Measurements from ENCODE around the gene SAMD3. TPM values are rescaled to one million over a fixed set of nuclear protein-coding genes. Genes with fewer than 3 reads are reported as not detected.
A peak's percentile ranks its signal among the peaks of the same experiment; 100 is the strongest.
"Not testable (repeated sequence)": the region's sequence is repeated elsewhere in the genome, so short reads cannot be mapped to it uniquely, and the experiment has no call there.

Gene SAMD3
- total RNA-seq, 6 experiments from 2014 or later: 0.95 to 2.3 (median 1.4) TPM

- Mint-ChIP-seq H3K27me3 (ENCODE audit: insufficient read depth) (peaks cover 2% of the 10 kb centered on the region; the same call in 1 of the 2 replicates), H3K27ac (peak overlapping the region; percentile 48), H3K36me3 (ENCODE audit: low read depth) (no peaks in the 10 kb centered on the region), H3K9me3 (no peaks in the 10 kb centered on the region), H3K4me3 (no peak overlapping the region), H3K4me1 (ENCODE audit: low read depth) (peaks cover 26% of the 10 kb centered on the region)
- no peak for TF ChIP-seq CTCF (IDR thresholded peaks at IDR 0.05)
- DNase-seq: peak; percentile 68
These were observed 17.5 kb upstream of the SAMD3 start for GRCh38 chr6:130240232-130240631.

GRCh38 chr6:130239755-130240154 lies 17.0 kb upstream of the SAMD3 start:
- Mint-ChIP-seq H3K27me3 (ENCODE audit: insufficient read depth) (peaks cover 2% of the 10 kb centered on the region; the same call in 1 of the 2 replicates), H3K27ac (peak overlapping the region; percentile 48), H3K4me1 (ENCODE audit: low read depth) (peaks cover 26% of the 10 kb centered on the region), H3K4me3 (no peak overlapping the region), H3K36me3 (ENCODE audit: low read depth) (no peaks in the 10 kb centered on the region), H3K9me3 (no peaks in the 10 kb centered on the region)
- TF ChIP-seq CTCF (IDR thresholded peaks at IDR 0.05): no peak
- no peak for DNase-seq

GRCh38 chr6:130233330-130233729 lies 10.6 kb upstream of the SAMD3 start:
- 0 out of 2 replicates have a peak, but pooled peaks cover 2% of the 10 kb centered on the region for H3K27me3 Mint-ChIP-seq (ENCODE audit: insufficient read depth)
- no peak overlapping the region for H3K27ac Mint-ChIP-seq
- no peak for TF ChIP-seq CTCF (IDR thresholded peaks at IDR 0.05)
- H3K9me3 Mint-ChIP-seq: no peaks in the 10 kb centered on the region
- peak; percentile 14 for DNase-seq
- peaks cover 10% of the 10 kb centered on the region for H3K4me1 Mint-ChIP-seq (ENCODE audit: low read depth)
- no peaks in the 10 kb centered on the region for H3K36me3 Mint-ChIP-seq (ENCODE audit: low read depth)
- H3K4me3 Mint-ChIP-seq: no peak overlapping the region

- not testable (repeated sequence) for H3K27me3 Mint-ChIP-seq (ENCODE audit: insufficient read depth); DNase-seq; H3K27ac Mint-ChIP-seq; H3K4me3 Mint-ChIP-seq; H3K36me3 Mint-ChIP-seq (ENCODE audit: low read depth); H3K9me3 Mint-ChIP-seq; H3K4me1 Mint-ChIP-seq (ENCODE audit: low read depth)
These were observed 7.8 kb upstream of the SAMD3 start for GRCh38 chr6:130230531-130230930.

GRCh38 chr6:130229645-130230044 lies 6.9 kb upstream of the SAMD3 start:
- peaks cover 5% of the 10 kb centered on the region; the same call in 1 of the 2 replicates for H3K9me3 Mint-ChIP-seq
- DNase-seq: no peak
- peaks cover 2% of the 10 kb centered on the region; the same call in 1 of the 2 replicates for H3K27me3 Mint-ChIP-seq (ENCODE audit: insufficient read depth)
- TF ChIP-seq CTCF (IDR thresholded peaks at IDR 0.05): no peak
- H3K4me3 Mint-ChIP-seq: no peak overlapping the region
- peaks cover 10% of the 10 kb centered on the region for H3K4me1 Mint-ChIP-seq (ENCODE audit: low read depth)
- peaks cover 5% of the 10 kb centered on the region for H3K36me3 Mint-ChIP-seq (ENCODE audit: low read depth)
- H3K27ac Mint-ChIP-seq: no peak overlapping the region

GRCh38 chr6:130223508-130223907 lies 757 bp upstream of the SAMD3 start:
- H3K4me3 Mint-ChIP-seq: no peak overlapping the region
- TF ChIP-seq CTCF (IDR thresholded peaks at IDR 0.05): 0 out of 2 replicates have a peak, but pooled peaks have one; percentile 6
- H3K27ac Mint-ChIP-seq: no peak overlapping the region
- peaks cover 5% of the 10 kb centered on the region; the same call in 1 of the 2 replicates for H3K9me3 Mint-ChIP-seq
- H3K27me3 Mint-ChIP-seq (ENCODE audit: insufficient read depth): peaks cover 4% of the 10 kb centered on the region
- peaks cover 6% of the 10 kb centered on the region for H3K36me3 Mint-ChIP-seq (ENCODE audit: low read depth)
- no peaks in the 10 kb centered on the region for H3K4me1 Mint-ChIP-seq (ENCODE audit: low read depth)
- DNase-seq: no peak

Measured in HFFc6 (cell line).